Raji (cell line): ENCODE data around the gene LCK.

ENCODE experiments used
- POLR2A ChIP-seq: IDR thresholded peaks from 2 replicates; pipeline ENCODE4 v1.6.1; 2011; ENCODE audit warnings: low read depth, low read length, control low read depth; ENCODE audit not compliant: insufficient read depth

Gene LCK

DNA sequence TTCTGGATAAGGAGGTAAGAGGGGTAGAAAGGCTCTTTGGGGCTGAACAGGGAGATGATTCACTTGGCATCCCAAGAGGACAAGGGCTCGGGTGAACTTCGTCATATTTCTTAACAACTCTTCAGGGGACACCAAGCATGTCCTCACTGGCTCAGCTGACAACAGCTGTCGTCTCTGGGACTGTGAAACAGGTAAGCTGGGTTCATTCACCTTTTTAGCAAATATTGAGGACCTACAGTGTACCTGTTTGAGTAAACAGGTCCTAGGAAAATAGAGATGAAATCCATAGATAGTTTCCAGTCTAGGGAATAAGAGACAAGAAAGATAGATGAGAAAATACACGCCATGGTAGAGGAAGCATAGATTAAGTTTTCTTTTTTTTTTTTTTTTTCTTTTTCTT, 26.8 kb upstream of the LCK start:
- TF ChIP-seq POLR2A, result no peak

DNA sequence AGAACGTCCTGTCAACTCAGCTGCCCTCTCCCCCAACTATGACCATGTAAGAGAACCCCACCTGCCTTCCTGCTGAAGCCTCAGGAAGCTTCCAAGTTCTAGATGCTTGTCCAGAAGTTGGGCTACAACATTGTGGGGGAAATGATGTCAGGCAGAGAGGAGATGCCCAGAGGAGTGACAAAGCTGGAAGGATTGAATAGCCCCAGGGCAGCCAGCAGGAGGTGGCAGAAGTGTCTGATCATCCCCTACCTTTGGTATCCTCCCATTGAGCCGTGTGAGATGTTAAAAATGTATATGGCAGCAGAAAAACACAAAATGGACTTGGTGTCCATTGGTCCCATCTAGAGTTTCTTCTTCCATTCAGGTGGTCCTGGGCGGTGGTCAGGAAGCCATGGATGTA, 22.3 kb upstream of the LCK start:
- TF ChIP-seq POLR2A, result no peak

DNA sequence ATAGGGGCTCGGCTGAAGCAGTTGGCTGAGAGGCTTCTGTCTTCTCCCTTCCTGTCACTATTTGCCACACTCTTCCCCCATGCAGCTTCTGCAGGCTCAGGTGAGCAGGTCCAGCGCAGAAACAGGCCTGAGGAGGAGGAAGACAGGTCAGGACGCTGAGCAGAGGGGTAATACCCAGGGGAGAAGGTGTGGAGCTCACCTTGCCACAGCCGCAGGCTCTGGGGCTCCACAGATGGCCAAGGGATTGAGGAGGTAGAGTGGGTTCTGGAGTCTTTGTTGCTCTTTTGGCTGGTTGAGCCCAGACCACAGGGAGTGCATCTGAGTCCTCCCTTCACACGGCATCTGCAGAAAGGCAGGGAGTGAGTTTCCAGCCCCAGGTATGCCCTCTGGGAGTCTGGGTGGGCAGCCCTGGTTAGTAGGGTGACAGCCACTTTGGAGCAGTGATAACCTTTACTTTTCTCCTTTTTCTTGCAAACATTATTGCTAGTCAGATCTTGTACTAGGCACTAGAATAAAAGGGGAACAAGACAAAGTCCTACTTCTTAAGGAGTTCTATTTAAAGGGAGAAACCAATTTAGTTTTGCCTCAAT, 19.1 kb upstream of the LCK start:
- no peak for TF ChIP-seq POLR2A

DNA sequence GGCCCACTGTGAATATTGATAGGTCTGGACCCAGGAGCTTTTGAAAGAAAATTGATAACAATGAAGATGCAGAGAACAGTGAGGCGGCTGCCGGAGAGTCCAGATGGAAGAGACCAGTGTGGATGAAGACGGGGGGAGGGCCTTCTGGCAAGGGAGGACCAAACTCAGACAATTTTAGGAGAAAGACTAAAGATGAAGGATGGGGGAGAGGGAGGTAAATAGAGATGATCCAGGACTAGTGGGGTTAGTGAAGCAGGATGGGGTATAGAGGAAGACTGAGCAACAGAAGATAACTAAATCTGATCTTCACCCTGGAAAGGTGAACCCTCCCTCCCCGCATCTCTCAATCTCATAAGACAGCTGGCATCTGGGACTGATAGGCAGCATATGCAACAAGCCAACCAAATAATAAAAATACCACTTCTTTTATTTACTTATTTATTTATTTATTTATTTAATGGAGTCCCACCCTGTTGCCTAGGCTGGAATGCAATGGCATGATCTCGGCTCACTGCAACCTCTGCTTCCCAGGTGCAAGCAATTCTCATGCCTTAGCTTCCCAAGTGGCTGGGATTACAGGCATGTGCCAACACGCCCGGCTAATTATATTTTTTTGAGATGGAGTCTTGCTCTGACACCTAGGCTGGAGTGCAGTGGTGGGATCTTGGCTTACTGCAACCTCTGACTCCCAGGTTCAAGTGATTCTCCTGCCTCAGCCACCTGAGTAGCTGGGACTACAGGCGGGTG, 18.3 kb upstream of the LCK start:
- TF ChIP-seq POLR2A, result no peak

DNA sequence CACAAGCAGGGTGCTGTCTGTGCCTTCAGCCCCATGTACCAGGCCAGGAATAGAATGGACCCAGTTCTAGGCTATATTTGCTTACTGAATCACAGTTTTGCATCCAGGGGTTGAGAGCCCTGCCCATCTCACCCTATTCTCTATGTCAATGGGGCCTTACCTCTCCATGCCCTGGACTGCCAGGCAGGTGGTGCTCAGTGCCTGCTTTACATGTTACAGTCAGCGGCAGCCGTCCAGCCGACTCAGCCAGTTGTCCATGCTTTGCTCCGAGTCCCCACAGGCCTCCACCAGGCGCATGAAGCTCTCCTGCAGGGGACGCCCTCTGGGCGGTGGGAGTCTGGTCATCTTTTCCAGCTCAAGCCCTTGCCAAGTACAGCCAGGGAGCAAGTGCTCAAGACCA, 16.3 kb upstream of the LCK start:
- no peak for TF ChIP-seq POLR2A

DNA sequence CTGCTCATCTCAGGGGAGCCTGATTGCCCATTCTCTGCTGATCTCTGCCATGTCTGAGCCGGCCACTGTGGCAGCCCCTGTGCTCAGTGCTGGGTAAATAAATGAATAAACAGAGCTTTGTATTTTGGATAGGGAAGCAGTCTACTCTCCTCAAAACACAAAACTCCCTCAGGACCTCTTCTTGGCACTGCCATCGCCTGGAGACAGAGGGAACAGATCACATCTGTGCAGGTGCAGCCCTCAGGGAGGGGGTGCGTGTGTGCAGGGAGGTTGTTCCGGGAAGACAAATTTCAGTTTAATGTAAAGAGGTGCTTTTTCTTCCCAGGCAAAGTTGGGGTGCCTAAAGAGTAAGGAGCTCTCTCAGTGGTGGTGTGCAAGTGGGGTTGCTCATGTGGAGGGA, 11.7 kb upstream of the LCK start:
- no peak for TF ChIP-seq POLR2A

DNA sequence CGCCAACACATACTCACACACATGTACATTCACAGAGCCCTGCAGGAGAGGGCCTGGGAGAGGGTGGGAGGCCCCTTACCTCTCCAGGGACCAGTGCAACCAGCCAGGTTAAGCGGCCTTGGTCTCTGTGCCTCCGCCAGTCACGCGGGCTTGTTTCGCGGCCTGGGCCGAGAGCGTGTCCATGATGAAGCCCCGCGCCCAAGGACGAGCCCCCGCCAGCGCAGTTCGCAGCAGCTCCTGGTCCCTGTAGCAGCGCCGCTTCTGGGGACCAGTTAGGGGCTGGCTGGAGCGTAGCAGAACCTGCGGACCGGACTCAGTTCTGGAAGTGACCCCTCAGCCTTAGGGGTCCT, 11.3 kb upstream of the LCK start:
- no peak for TF ChIP-seq POLR2A

DNA sequence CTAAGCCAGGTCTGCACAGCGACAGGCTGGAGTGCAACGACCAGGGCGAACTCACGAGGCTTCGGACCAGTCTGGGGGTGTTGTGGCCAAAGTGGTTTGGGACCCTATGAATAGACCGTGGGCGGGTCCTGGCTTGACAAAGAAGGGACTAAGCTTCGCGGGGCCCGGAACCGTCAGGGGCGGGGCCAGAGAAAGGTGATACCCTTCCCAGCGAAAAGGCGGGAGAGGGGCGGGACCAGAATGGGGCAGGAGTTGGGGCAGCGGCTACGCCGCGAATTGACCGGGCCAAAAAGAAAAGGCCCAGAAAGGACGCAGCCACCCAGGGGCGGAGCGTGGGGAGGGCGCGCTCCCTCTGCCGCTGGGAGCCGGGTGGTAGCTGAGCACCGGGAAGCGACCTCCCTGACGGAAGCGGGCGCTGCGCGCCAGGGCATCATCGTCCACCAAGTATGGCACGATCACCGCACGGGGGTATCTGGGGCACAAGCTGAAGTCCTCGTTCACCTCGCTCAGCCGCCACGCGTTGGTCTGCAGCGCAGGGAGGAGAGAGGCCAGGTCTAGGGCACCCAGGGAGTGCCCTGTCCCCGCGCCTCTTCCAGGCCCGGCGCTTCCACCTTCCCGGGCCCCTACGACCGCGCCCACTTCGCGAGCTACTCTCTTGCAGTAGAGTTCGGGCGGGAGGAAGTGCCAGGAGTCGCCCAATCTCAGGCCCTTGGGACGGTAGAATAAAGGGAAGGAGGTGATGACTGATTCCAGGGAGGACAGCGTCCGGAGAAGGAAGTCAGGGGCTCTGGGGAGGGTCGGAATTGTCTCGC, 10.7 kb upstream of the LCK start:
- TF ChIP-seq POLR2A, result peak; percentile 50

DNA sequence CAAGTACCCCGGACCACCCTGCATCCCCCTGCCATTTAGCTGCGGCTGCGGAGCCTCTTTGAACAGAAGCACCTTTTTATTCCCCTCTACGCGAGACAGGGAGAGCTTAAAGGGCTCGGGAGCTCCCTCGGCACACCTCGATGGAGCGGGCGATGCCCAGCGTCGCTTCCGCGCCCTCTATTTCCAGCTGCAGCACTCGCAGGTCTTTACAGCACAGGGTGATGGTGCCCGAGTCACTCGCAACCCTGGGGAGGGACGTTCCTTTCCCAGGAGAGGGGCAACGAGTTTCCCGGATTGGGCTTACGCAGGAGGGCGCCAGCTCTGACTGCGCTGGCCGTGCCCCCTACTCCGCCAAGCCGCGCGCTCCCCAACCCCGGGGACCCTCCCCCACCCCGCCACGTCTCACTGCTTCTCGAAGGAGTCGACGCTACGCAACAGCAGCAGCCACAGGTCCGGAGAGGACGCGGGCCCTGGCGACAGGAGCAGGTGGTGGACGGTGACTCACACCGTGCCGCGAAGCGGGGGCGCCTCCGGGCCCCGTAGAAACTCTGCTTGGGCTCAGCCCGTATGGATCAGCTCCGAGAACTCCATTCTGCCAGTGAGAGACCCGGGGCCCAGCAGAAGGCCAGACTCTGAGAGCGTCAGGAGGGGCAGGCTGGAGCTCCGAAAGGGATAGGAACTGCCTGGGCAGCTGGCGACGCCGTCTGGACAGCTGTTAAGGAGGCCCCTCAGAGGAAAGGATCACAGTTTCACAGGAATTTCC, 9.9 kb upstream of the LCK start:
- no peak for TF ChIP-seq POLR2A

DNA sequence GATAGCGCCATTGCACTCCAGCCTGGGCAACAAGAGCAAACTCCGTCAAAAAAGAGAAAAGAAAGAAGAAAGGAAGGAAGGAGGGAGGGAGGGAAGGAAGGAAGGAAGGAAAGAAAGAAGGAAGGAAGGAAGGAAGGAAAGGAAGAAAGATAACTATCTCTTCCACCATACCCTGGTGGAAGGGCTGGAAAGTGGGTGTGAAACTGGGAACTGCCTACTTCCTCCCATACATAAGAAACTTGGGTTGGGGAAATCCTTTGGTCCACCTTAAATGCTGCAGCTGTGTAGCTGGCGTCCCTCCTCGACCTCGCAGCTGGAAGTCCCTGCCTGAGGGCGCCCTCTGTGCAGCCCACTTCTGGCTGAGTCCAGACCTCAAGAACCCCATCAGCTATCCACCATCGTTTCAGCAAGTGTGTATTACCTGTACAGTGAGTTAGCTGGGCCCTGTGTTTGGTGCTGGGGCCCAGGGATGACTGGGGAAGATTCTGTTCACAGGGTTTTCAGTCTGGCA, 8.7 kb upstream of the LCK start:
- no peak for TF ChIP-seq POLR2A

DNA sequence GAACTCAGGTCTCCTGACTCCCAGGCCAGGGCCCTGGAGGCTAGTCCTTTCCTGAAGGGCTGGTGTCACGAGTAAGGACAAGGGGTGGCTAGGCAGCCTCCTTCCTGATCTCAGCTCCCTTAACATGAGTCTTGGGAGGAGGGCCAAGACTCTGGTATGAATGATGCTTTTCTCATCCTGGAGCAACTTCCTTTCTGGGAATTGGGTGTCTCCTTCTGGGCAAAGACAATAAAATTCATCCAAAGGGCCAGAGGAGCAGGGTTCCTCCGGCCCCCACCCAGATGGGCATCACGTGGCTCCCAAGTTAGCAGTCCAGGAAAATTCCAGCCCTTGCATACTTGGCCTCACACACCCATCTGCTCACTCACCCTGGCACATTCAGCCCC, 4.2 kb upstream of the LCK start, which contains the start of gene FAM167B:
FAM167B (plus strand) TSS at position 335 of the 386 bp plus-strand sequence. CDS start 200 bp downstream, outside the sequence.
- TF ChIP-seq POLR2A, result no peak

DNA sequence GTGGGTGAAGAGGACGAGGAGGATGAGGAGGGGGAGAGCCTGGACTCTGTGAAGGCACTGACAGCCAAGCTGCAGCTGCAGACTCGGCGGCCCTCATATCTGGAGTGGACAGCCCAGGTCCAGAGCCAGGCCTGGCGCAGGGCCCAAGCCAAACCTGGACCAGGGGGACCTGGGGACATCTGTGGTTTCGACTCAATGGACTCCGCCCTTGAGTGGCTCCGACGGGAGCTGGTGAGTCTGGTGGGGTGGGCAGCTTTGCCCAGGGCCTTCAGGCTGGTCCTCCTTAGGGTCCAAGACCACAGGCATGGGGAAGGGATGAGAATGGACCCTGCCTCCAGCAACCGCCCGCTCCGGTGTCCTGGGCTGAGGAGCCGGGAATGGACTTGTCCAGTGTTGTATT, 3.6 kb upstream of the LCK start:
- no peak for TF ChIP-seq POLR2A

DNA sequence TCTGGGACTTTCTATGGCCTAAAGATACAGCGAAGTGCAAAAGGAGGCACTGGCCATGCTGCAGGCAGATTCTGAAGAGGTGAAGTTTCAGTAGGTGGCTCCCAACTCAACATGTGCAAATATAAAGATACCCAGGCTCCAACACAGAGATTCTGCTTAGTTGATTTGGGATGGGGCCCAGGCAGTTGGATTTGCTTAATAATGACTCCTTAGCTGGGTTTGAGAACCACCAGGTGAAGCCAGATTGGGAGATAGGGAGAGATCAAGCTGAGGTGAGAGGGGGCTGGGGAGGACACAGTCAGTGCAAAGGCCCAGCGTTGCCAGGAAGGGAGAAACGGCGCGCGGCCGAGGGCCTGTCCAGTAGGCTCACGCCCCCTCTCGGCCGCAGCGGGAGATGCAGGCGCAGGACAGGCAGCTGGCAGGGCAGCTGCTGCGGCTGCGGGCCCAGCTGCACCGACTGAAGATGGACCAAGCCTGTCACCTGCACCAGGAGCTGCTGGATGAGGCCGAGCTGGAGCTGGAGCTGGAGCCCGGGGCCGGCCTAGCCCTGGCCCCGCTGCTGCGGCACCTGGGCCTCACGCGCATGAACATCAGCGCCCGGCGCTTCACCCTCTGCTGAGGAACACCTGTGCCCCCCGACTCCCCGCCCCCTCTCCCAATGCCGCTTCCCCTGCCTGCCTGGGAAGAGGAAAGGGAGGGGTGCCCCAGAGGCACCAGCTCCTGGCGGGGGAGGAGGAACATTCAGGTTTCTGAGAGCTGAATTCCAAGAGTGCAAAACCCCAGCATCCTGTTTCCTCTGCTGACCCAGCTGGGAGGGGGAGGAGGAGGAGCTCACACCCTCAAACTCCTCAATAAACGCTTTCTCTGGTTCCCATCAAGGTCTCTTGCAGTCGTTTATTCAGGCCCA, 2.8 kb upstream of the LCK start:
- peak; percentile 30; the same call in 1 of the 2 replicates for TF ChIP-seq POLR2A
